Activated naive CD8-positive, alpha-beta T cell treated with anti-CD3 and anti-CD28 coated beads for 36 hours (primary cell): ENCODE measurements around the gene ZNF487. TPM values are rescaled to one million over a fixed set of nuclear protein-coding genes. Genes with fewer than 3 reads are reported as not detected.
A peak's percentile ranks its signal among the peaks of the same experiment; 100 is the strongest.
"Not testable (repeated sequence)": the region's sequence is repeated elsewhere in the genome, so short reads cannot be mapped to it uniquely, and the experiment has no call there.

ENCODE experiments used
- DNase-seq: peaks from one replicate; pipeline ENCODE4 v3.0.0; 2021
- H3K27ac Mint-ChIP-seq: one replicate; pipeline ENCODE4 v1.8.0; 2022; ENCODE audit warnings: mild to moderate bottlenecking, moderate library complexity, mixed read lengths
- H3K27me3 Mint-ChIP-seq: one replicate; pipeline ENCODE4 v1.8.0; 2022; ENCODE audit warnings: mild to moderate bottlenecking, mixed read lengths
- H3K36me3 Mint-ChIP-seq: one replicate; pipeline ENCODE4 v1.8.0; 2021; ENCODE audit warnings: mild to moderate bottlenecking, mixed read lengths
- H3K4me1 Mint-ChIP-seq: one replicate; pipeline ENCODE4 v1.8.0; 2021; ENCODE audit warnings: mixed read lengths
- H3K4me3 Mint-ChIP-seq: one replicate; pipeline ENCODE4 v1.8.0; 2022; ENCODE audit warnings: mild to moderate bottlenecking, moderate library complexity, mixed read lengths
- H3K9me3 Mint-ChIP-seq: one replicate; pipeline ENCODE4 v1.8.0; 2022; ENCODE audit warnings: mixed read lengths
- total RNA-seq, 2 experiments: library from RNA; stranded (reverse); gene quantifications; one replicate each; pipeline ENCODE4 v1.2.3, GENCODE V29; 2021

Gene ZNF487
- total RNA-seq, 2 experiments from 2014 or later = 2.4 to 2.9 TPM

DNA sequence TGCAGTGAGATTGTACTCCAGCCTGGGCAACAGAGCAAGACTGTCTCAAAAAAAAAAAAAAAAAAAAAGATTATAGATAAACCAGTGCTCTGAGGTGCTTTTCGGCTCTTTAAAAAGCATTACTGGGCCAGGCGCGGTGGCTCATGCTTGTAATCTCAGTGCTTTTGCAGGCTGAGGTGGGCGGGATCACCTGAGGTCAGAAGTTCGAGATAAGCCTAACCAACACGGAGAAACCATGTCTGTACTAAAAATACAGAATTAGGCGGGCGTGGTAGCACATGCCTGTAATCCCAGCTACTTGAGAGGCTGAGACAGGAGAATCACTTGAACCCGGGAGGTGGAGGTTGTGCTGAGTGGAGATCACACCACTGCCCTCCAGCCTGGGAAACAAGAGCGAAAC, 21.4 kb upstream of the ZNF487 start:
- DNase-seq = no peak
- Mint-ChIP-seq H3K36me3 (peaks cover 12% of the 10 kb centered on the region), H3K27ac (no peak overlapping the region), H3K9me3 (peaks cover 6% of the 10 kb centered on the region), H3K4me3 (no peak overlapping the region), H3K27me3 (no peaks in the 10 kb centered on the region), H3K4me1 (peaks cover 23% of the 10 kb centered on the region)

DNA sequence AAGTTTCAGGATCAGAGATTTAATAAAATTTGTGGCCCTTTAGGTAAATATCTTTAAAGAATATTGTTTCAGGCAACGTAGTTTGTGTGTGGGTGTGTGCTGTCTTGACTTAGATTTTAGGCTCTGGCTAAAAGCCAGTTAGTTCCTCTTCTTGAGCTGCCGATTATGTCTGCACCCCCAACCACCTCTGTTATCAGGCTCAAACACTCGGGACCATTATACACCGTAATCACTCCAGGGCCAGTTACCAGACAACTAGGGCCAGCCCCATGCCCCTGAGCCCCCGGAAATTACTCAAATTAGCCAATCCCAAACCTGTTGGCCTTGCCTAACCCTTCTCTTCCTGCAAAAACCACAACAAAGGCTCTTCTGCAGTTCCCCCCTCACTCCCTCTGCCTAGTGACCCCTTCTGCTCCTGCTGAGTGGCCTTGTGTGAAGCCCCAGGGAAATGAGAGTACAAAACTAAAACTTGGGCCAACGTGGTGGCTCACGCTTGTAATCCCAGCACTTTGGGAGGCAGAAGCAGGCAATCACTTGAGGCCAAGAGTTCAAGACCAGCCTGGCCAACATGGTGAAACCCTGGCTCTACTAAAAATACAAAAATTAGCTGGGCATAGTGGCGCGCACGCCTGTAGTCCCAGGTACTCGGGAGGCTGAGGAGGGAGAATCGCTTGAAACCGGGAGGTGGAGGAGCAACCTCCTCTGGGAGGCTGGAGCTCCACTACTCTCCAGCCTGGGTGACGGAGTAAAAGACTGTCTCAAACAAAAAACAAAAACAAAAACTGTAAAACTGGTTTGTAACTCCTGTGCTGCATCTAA, 18.8 kb upstream of the ZNF487 start:
- DNase-seq = peak; percentile 66
- Mint-ChIP-seq H3K27ac (peak overlapping the region; percentile 92), H3K4me3 (peak overlapping the region; percentile 40), H3K4me1 (peaks cover 31% of the 10 kb centered on the region), H3K27me3 (no peaks in the 10 kb centered on the region), H3K9me3 (peaks cover 6% of the 10 kb centered on the region), H3K36me3 (peaks cover 12% of the 10 kb centered on the region)

DNA sequence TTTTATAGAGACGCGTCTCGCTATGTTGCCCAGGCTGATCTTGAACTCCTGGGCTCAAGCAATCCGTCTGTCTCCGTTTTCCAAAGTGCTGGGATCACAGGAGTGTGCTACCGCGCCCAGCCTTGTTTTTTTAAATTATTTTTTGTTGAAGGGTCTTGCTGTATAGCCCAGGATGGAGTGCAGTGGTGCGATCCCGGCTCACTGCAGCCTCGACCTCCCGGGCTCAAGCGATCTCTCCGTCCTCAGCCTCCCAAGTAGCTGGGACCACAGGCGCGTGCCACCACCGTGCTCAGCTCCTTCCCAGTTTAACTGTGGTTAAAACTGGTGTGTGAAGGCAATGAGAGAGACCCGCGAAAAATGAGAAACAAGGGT, 16.9 kb upstream of the ZNF487 start:
- DNase-seq = no peak
- Mint-ChIP-seq H3K9me3 (peaks cover 6% of the 10 kb centered on the region), H3K27me3 (no peaks in the 10 kb centered on the region), H3K27ac (peak overlapping the region; percentile 95), H3K36me3 (peaks cover 12% of the 10 kb centered on the region), H3K4me1 (peaks cover 31% of the 10 kb centered on the region), H3K4me3 (peak overlapping the region; percentile 63)

DNA sequence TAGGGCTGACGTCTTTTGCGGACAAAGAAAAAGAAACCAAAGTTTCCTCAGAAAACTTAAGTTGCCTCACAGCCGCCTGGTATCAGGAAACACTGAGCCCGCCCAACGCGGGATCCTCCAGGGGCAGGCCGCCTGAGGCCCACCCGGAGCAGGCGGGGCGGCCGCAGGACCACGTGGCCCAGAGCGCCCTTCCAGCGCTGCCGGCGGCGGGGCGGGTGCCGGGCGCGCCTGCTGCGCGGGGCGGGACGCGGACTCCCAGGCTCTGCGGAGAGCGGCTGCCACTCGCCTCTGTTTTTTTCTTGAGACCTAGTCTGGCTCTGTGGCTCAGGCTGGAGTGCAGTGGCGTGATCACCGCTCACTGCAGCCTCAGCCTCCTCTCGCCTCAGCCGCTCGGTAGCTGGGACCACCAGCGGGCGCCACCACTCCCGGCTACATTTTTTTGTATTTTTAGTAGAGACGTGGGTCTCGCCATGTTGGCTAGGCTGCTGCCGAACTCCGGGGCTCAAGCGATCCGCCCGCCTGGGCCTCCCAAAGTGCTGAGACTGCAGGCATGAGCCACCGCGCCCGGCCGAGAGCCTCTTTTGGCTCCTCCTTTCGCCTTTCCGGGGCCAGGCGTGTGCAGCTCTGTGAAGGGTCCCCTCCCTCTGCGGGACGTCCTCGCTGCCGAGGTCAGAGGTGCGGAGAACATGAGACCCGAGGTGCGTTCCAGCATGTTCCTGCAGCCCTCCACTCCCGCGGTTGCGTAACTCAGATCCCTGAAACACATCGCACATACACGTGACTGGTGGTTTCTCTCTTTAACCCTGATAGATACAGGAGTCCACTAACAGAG, 16.3 kb upstream of the ZNF487 start:
- peak; percentile 92 for DNase-seq
- H3K4me3 Mint-ChIP-seq = peak overlapping the region; percentile 83
- H3K27me3 Mint-ChIP-seq = no peaks in the 10 kb centered on the region
- peak overlapping the region; percentile 97 for H3K27ac Mint-ChIP-seq
- peaks cover 32% of the 10 kb centered on the region for H3K4me1 Mint-ChIP-seq
- peaks cover 12% of the 10 kb centered on the region for H3K36me3 Mint-ChIP-seq
- H3K9me3 Mint-ChIP-seq = peaks cover 6% of the 10 kb centered on the region

DNA sequence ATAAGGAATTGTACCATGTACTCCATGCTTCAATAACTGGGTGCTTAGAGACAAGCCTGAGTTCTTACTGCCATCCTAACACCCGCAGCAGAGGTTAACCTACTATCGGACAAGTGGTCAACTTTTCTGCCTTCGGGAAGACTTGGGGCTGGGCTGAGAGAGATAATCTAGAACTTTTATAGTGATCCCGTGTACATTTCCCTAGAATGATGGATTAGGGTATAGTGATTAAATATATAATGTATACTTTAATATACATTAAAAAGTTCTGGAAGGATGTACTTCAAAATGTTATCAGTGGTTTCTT, 15.8 kb upstream of the ZNF487 start:
- H3K27me3 Mint-ChIP-seq = no peaks in the 10 kb centered on the region
- peaks cover 37% of the 10 kb centered on the region for H3K4me1 Mint-ChIP-seq
- H3K27ac Mint-ChIP-seq = peak overlapping the region; percentile 97
- H3K9me3 Mint-ChIP-seq = peaks cover 6% of the 10 kb centered on the region
- peak overlapping the region; percentile 83 for H3K4me3 Mint-ChIP-seq
- no peak for DNase-seq
- H3K36me3 Mint-ChIP-seq = peaks cover 12% of the 10 kb centered on the region

DNA sequence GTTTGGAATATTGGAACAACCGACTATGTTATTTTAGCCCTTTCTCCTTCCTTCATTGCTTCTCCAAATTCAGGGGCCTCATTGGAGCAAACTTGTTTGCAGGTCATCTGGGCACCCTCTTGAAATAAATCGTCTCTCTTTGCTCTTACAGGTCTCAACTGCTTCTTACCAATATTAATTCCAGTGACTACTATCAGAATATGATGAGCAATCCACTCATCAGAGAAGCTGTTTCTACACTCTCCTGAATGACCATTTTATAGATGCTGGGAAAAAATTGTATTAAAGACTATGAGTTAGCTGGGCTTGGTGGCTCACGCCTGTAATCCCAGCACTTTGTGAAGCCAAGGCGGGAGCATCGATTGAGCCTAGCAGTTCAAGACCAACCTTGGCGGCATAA, 15.4 kb upstream of the ZNF487 start:
- H3K27me3 Mint-ChIP-seq = no peaks in the 10 kb centered on the region
- H3K27ac Mint-ChIP-seq = peak overlapping the region; percentile 78
- peak overlapping the region; percentile 49 for H3K4me3 Mint-ChIP-seq
- peaks cover 6% of the 10 kb centered on the region for H3K9me3 Mint-ChIP-seq
- H3K4me1 Mint-ChIP-seq = peaks cover 38% of the 10 kb centered on the region
- H3K36me3 Mint-ChIP-seq = peaks cover 12% of the 10 kb centered on the region
- no peak for DNase-seq

DNA sequence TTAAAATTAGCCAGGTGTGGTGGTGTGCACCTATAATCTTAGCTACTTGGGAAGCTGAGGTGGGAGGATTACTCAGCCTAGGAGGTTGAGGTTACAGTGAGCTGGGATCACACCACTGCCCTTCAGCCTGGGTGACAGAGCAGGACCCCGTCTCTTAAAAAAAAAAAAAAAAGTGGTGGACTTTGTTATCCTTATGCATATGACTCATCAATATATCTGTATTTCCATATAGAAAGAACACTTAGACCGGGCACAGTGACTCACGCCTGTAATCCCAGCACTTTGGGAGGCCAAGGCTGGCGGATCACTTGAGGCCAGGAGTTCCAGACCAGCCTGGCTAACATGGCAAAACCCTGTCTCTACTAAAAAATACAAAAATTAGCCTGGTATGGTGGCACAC, 15.0 kb upstream of the ZNF487 start:
- H3K4me3 Mint-ChIP-seq = peak overlapping the region; percentile 49
- H3K4me1 Mint-ChIP-seq = peaks cover 39% of the 10 kb centered on the region
- peak overlapping the region; percentile 78 for H3K27ac Mint-ChIP-seq

DNA sequence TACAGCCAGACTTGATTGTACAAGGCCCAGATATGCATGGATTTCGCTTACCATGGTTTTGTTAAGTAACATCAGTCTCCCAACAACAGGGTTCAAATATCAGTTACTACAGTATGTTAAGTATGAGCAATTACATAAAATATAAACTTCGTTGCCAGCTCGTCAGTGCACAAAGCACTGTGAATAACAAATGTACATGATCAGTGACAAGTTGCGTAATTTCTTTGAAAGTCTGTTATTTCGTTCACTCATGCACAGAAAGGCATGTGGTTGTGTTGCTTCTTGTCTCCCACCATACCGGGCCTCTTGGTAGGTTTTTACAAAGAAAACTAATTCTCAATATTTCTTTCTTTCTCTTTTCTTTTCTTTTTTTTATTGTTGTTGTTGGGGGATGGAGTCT, 12.5 kb upstream of the ZNF487 start:
- Mint-ChIP-seq H3K27ac (no peak overlapping the region), H3K4me1 (peaks cover 29% of the 10 kb centered on the region), H3K27me3 (no peaks in the 10 kb centered on the region)

More for the DNA sequence above, 15.0 kb upstream of the ZNF487 start:
- not testable (repeated sequence) for DNase-seq, H3K27me3 Mint-ChIP-seq, H3K9me3 Mint-ChIP-seq
- H3K36me3 Mint-ChIP-seq = peaks cover 12% of the 10 kb centered on the region

DNA sequence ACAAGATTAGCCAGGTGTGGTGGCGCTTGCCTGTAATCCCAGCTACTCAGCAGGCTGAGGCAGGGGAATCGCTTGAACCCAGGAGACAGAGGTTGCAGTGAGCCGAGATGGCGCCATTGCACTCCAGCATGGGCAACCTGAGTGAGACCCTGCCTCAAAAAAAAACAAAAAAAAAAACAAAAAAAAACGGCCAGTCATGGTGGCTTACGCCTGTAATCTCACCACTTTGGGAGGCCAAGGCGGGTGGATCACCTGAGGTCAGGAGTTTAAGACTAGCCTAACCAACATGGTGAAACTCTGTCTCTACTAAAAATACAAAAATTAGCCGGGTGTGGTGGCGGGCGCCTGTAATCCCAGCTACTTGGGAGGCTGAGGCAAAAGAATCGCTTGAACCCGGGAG, 10.4 kb upstream of the ZNF487 start:
- not testable (repeated sequence) for H3K4me3 Mint-ChIP-seq

More for the DNA sequence above, 12.5 kb upstream of the ZNF487 start:
- peaks cover 7% of the 10 kb centered on the region for H3K36me3 Mint-ChIP-seq
- no peak for DNase-seq
- peaks cover 6% of the 10 kb centered on the region for H3K9me3 Mint-ChIP-seq
- no peak overlapping the region for H3K4me3 Mint-ChIP-seq

DNA sequence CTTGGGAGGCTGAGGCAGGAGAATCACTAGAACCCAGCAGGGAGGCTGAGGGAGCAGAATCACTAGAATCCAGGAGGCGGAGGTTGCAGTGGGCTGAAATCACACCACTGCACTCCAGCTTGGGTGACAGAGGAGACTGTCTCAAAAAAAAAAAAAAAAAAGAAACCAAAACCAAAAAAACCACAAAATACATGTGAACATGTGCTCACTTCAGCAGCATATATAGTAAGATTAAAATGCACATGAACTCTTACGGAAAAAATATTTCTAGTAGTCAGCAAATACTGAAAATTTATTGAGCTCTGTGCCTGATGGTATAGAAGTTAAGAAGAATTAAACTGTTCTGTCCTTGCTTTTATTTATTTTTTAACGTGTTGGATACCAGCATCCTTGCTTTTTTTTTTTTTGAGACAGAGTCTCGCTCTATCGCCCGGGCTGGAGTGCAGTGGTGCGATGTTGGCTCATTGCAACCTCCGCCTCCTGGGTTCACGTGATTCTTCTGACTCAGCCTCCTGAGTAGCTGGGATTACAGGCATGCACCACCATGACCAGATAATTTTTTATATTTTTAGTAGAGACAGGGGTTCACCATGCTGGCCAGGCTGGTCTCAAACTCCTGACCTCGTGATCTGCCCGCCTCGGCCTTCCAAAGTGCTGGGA, 9.6 kb upstream of the ZNF487 start:
- Mint-ChIP-seq H3K36me3 (no peaks in the 10 kb centered on the region), H3K4me3 (peak overlapping the region; percentile 43), H3K4me1 (peaks cover 18% of the 10 kb centered on the region), H3K27me3 (no peaks in the 10 kb centered on the region), H3K27ac (peak overlapping the region; percentile 77), H3K9me3 (no peaks in the 10 kb centered on the region)
- DNase-seq = peak; percentile 47

More for the DNA sequence above, 10.4 kb upstream of the ZNF487 start:
- H3K27ac Mint-ChIP-seq, H3K9me3 Mint-ChIP-seq, H3K36me3 Mint-ChIP-seq, H3K27me3 Mint-ChIP-seq, DNase-seq: not testable (repeated sequence)
- H3K4me1 Mint-ChIP-seq = peaks cover 23% of the 10 kb centered on the region

DNA sequence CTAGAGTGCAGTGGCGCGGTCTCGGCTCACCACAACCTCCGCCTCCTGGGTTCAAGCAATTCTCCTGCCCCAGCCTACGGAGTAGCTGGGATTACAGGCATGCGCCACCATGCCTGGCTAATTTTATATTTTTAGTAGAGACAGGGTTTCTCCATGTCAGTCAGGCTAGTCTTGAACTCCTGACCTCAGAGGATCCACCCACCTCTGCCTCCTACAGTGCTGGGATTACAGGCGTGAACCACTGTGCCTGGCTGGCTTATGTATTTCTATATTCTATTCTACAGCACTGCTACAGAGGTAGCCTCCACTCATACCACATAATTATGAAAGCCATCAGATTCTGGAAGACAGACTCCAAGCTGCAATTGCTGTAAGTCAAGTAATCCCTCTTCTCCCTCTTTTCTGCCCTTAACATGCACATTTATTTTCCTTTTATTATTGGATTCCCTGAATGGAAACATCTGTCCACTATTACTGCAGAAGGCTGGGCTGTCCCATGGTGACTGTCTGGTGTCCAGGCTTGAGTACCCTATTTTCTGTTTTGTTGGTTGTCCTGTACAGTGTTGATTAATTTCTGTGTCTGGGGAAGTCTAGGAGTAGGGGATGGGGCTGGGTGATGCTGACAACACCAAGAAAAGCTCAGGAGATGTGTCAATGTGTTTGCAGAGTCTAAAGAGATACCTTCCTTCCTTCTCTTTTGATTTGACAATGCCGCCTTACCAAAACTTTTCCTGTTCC, 5.8 kb upstream of the ZNF487 start:
- no peak overlapping the region for H3K4me3 Mint-ChIP-seq
- no peak for DNase-seq
- H3K27ac Mint-ChIP-seq = no peak overlapping the region
- H3K4me1 Mint-ChIP-seq = peaks cover 14% of the 10 kb centered on the region
- no peaks in the 10 kb centered on the region for H3K27me3 Mint-ChIP-seq
- no peaks in the 10 kb centered on the region for H3K9me3 Mint-ChIP-seq
- H3K36me3 Mint-ChIP-seq = peaks cover 2% of the 10 kb centered on the region

DNA sequence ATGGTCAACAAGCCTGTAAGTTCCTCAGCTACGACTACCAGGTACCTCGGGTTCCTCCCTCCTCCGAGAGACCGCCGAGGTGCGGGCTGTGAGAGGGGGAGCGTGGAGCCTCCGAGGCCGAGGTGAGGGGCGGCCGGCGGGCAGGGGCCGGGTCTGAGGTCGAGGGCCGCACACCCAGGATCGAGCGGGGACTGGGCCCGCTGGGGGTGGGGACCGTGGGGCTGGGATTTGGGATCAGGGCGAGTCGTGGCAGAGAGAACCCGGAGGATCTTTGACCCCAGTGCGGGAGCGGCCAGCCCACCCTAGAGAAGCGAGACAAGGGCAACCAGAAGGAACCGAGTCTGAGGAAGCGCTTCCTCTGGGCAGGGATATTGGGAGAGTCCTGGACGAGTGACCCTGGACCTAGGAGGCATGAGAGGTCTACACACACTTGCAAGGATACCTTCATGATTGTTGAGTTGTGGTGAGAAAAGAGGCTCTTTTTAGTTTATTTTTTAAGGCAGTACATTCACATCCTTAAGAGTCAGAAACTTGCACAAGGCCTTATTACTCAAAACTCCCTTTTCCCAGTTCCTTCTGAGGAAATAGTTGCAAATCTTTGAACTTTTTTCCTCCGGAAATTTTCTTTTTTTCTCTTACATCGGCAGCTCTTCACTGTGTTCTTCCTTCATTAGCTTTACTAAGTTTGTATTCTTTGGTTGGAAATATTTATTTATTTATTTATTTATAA, 395 bp downstream of the ZNF487 start:
- H3K4me3 Mint-ChIP-seq = peak overlapping the region; percentile 96
- H3K9me3 Mint-ChIP-seq = no peaks in the 10 kb centered on the region
- H3K36me3 Mint-ChIP-seq = peaks cover 2% of the 10 kb centered on the region
- H3K27me3 Mint-ChIP-seq = no peaks in the 10 kb centered on the region
- peaks cover 6% of the 10 kb centered on the region for H3K4me1 Mint-ChIP-seq
- peak overlapping the region; percentile 74 for H3K27ac Mint-ChIP-seq
- DNase-seq = no peak

DNA sequence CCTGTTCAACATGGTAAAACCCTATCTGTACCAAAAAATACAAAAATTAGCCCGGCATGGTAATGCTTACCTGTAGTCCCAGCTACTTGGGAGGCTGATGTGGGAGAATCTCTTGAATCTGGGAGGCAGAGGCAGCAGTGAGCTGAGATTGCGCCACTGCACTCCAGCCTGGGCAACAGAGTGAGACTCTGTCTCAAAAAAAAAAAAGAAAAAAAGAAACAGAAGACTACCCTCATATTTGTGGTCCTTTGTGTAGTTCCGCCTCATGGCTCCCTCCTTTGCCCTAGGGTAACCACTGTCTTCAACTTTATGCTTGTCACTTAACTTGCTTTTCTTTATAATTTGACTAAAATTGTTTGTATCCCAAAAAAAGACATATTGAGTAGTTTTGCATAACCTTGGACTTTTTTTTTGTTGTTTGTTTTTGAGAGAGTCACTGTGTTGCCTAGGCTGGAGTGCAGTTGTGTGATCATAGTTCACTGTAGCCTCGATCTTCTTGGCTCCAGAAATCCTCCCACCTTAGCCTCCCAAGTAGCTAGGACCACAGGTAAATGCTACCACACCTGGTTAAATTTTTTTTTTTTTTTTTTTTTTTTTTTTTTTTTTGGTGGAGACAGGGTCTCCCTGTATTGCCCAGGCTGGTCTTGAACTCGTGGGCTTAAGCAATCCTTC, 3.7 kb downstream of the ZNF487 start:
- H3K4me3 Mint-ChIP-seq = no peak overlapping the region
- no peaks in the 10 kb centered on the region for H3K27me3 Mint-ChIP-seq
- no peak overlapping the region for H3K27ac Mint-ChIP-seq
- H3K4me1 Mint-ChIP-seq = peaks cover 6% of the 10 kb centered on the region
- peaks cover 7% of the 10 kb centered on the region for H3K36me3 Mint-ChIP-seq
- DNase-seq = no peak
- no peaks in the 10 kb centered on the region for H3K9me3 Mint-ChIP-seq

DNA sequence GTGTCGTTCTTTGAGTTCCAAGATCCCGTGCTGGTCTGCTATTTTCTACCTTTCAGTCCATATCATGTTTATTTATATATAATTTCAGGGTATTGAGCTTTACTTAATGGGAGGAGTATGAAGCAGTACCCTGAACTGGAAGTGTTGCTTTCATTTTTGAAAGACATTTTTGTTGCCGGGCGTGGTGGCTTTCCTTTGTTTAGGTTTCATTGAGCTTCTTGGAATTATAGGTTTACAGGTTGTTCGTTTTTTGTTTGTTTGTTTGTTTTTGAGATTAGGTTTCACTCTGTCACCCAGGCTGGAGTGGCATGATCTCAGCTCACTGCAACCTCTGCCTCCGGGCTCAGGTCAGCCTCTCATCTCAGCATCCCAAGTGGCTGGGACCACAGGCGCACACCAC, 7.4 kb downstream of the ZNF487 start:
- no peak for DNase-seq
- H3K36me3 Mint-ChIP-seq = peaks cover 17% of the 10 kb centered on the region
- no peak overlapping the region for H3K27ac Mint-ChIP-seq
- no peak overlapping the region for H3K4me3 Mint-ChIP-seq
- H3K27me3 Mint-ChIP-seq = no peaks in the 10 kb centered on the region
- peaks cover 5% of the 10 kb centered on the region for H3K9me3 Mint-ChIP-seq
- peaks cover 2% of the 10 kb centered on the region for H3K4me1 Mint-ChIP-seq
